HK-2 (cell line): ENCODE data around the gene NAV2.
A peak's percentile ranks its signal among the peaks of the same experiment; 100 is the strongest.
"Not testable (repeated sequence)": the region's sequence is repeated elsewhere in the genome, so short reads cannot be mapped to it uniquely, and the experiment has no call there.

Experiments
- DNase-seq: peaks from one replicate; pipeline ENCODE4 v3.0.0-alpha.2; 2018; ENCODE audit not compliant: unreplicated experiment

The NAV2 gene

DNA sequence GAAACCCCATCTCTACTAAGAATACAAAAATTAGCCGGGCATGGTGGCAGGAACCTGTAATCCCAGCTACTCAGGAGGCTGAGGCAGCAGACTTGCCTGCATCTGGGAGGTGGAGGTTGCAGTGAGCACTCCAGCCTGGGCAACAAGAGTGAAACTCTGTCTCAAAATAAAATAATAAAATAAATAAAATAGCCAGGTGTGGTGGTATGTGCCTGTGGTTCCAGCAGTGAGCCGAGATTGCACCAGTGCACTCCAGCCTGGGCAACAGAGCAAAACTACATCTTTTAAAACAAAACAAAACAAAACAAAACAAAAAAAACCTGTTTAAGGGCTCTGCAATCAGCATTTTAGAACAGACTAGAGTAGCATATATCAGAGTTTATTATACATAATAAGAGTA, 214.8 kb downstream of the NAV2 start:
- DNase-seq, result not testable (repeated sequence)

DNA sequence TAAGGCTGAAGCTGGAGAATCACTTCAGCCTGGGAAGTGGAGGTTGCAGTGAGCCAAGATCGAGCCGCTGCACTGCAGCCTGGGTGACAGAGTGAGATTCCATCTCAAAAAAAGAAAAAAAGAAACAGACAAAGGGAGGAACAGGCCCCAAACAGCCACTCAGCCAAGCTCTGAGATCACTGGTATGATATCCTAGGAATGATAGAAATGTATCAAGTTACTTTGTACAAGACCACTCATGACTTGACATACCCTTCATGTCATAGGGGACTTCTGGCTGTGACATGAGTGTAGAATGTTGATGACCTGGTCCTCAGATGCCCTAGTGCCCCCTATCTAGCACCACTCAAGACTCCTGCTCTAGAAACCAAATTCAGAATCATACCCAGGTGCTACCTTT, 216.5 kb downstream of the NAV2 start:
- DNase-seq, result no peak

DNA sequence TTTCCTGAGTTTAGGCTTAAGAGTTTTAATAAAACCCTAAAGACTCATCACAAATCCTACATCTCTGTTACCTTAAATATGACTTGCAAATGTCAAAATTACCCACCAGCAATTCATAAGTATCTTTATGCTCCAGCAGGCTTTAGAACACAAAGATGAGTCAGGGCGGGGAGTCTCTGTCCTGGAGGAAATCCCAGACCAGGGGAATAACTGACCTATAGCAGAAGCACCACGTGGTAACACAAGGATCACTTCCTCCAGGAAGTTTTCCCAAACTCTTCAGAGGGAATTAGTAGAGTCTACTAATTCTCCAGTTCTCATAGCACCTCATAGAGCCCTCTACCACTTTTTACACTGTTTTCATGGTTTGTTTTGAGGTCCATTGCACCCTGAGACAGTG, 217.0 kb downstream of the NAV2 start:
- DNase-seq, result peak; percentile 21

DNA sequence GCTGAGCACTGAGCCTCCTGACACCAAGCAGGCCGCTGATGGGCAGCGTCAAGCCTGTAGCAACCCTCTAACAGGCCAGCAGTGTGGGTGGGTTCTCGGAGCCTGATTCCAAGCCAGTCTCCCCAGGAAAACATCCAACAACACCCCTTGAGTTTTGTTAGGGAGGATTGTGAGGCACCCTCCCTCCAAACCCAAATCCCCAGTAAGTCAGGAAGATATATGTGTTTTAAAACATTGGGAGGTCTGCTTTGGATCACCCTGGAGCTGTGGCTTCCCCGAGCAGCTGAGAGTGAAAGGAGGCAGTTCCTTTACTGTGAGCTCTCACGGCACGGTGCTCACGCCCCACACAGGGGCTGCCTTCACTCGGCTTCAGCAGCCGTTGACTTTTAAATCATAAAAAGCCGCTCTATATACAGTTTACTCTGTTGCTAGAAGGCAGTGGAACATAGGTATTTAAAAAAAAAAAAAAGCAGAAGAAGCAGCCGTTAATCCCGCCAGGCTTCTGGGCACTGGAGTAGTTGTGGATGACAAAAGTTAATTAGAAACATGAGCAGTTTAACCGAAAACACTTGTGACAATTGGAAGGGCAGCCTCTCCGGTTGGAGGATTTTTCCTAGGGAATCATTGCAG, 218.6 kb downstream of the NAV2 start:
- DNase-seq, result no peak

DNA sequence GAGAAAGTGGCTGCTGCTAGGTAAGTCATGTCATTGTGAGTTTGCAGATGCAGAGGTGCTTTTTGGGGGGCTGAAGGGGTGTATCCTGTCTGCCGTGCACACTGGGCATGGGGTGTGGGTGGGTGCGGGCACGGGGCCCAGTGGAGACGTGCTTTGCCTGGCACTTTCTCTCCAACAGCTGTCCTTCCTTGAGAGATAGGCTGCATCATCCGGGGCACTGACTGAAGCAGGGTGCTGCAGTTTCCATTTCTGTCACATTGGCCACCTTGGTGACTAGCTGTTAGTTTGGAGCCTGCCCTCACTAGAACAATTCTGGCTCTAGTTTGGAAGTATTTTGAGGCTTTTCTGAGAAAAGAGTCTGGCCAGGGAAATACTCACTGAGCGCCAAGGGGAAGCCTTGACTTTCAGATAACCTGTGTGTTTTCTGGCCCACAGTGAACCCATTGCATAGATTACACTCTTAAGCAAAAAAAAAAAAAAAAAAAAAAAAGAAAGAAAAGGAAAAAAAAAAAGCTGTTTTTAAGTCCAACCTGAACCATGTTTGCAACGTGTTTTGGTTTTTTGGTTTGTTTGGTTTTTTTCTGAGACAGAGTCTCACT, 219.2 kb downstream of the NAV2 start:
- DNase-seq, result no peak

DNA sequence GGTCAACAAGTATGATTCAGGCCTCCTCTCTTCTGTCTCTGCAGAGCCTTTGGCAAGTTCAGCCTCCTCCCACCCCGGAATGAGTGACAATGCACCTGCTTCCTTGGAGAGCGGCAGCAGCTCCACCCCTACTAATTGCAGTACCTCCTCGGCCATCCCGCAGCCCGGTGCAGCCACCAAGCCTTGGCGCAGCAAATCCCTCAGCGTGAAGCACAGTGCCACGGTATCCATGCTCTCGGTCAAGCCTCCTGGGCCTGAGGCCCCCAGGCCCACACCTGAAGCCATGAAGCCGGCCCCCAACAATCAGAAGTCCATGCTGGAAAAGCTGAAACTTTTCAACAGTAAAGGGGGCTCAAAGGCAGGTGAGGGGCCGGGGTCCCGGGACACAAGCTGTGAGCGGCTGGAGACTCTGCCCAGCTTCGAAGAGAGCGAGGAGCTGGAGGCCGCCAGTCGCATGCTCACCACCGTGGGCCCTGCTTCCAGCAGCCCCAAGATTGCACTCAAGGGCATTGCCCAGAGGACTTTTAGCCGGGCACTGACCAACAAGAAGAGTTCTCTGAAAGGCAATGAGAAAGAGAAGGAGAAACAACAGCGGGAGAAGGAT, 220.6 kb downstream of the NAV2 start:
- DNase-seq, result no peak

DNA sequence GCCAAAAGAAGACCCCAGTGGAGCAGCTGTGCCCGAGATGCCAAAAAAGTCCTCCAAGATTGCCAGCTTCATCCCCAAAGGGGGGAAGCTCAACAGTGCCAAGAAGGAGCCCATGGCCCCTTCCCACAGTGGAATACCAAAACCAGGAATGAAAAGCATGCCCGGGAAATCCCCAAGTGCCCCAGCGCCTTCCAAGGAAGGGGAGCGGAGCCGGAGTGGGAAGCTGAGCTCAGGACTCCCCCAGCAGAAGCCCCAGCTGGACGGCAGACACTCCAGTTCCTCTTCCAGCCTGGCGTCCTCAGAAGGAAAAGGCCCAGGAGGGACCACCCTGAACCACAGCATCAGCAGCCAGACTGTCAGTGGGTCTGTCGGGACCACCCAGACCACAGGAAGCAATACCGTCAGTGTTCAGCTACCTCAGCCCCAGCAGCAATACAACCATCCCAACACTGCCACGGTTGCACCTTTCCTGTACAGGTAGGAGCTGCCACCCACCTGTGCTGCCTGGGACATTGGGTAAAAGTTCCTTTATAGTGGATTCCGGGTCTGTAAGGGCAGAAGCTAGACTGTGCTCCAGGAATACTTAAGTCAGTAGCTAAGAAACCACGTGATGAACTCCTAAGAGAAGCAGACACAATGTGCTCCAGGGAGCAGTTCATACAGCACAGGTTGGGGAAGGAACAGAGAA, 221.3 kb downstream of the NAV2 start:
- DNase-seq, result no peak

DNA sequence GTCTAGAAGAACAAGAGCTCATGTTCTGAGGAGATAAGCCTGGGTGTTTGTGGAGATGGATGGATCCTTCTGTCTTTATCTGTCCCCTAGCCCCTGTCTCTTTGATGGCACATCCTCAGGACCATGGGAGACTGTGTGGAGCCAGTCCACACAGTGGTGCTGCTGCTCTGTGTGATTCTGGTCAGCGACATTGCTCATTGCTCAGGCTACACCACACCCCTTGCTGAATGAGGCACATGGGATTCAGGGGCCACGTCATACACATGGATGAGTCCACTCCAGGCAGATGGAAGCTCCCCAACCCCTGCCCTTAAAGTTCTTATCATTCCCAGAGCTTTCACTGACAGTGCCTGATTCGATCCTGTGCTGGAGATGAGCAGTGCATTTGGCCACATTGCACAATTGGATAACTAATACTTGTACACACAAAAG, 222.2 kb downstream of the NAV2 start:
- no peak for DNase-seq

DNA sequence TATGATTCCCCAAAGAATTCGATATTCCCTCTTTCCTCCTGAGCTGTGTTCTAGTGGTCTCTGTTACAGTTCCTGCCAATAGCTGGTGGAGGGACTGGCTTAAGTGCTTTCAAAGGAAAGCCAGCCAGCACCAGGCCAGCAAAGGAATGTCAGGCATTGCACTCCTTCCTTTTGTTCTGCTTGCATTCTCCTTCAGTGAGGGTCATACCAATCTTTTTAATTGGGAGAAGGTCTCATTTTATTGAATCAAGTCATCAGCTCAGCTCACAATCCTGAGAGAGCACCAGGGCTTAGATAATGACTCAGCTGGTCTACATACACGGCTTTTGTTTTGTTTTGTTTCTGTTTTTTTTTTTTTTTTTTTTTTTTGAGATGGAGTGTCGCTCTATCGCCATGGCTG, 222.9 kb downstream of the NAV2 start:
- DNase-seq, result no peak

DNA sequence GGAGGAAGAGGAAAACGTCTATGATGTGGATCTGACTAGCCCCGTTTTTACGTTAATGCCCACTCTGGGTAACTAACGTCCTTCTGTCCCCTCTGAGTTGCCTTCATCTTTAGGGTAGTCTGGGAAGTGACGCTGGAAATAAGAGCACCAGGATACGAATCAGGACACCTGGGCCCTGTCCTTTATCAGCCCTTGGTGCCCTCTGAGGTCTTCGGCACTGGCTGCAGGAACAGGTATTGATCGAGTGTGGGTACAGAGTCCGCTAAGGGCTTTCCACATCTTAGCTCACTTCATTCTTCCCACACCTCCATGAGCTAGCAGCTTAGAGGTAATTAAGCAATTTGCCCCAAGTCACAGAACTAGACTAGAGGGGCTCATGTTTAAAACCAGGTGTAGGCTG, 223.8 kb downstream of the NAV2 start:
- no peak for DNase-seq

DNA sequence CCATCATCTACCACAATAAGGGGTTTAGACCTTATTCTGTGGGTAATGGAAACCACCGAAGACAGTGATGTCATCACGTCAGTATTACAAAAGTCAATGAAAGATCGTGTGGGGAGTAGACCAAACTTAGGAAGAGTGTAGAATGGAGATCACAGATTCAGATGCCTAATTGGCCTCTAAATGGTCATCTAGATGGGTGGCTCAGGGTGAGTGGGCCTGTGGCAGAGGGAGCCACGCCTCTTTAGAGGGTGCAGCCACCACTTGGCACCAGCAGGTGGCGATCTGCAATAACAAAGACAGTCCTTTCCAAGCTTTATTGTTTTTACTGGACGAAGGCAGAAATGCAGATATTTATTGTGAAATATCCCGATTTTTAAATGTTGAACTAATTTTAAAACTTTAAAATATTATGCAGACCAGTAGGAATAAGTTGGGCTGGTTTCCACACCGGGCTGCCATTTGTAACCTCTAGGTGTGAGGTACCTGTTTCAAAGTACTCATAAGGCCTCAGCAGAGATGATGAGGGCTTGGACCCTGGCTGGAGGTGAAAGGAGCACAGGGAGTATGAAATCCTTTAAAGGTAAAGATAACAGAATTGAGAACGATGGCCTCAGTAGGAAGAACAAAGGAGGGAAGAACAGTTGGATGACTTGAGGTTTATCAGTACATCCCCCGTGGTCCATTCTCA, 225.7 kb downstream of the NAV2 start:
- peak; percentile 17 for DNase-seq

DNA sequence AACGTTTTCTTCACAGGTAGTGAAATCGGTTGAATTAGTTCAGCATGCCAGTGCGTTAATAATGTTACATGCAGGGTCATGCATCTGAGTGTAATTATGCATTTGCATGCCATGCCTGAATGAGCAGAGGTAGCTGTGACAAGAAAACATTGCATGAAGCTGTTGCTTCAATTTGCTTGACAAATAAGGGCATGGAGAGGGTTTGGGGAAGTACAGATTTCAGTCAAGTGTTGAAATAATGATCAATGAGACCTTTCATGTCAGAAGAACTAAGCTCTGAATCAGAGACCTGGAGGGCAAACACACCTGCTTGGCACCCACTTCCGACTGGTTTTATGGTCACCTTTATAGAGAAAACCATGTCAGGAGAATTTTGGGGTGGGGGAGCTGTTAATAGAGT, 226.2 kb downstream of the NAV2 start:
- no peak for DNase-seq

DNA sequence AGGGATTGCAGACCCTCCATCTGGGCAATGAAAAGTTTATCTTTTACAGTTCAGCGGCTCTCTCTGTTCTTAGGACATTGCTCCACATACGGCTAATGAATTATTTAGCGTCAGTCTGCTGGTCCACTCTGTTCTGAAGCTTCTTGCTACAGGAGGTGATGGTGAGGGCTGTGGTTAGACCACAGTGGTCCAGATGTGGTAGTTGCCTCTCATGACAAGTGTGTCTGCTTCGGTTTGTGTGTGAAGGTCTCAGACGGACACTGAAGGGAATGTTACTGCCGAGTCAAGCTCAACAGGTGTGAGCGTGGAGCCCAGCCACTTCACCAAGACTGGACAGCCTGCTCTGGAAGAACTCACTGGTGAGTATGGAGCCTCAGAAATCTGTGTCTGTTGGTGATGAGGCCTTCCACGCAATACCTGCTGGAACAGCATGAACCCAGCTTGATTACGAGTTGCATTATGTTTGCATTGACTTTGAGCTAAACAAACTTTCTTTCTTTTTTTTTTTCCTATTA, 226.8 kb downstream of the NAV2 start:
- DNase-seq, result no peak

DNA sequence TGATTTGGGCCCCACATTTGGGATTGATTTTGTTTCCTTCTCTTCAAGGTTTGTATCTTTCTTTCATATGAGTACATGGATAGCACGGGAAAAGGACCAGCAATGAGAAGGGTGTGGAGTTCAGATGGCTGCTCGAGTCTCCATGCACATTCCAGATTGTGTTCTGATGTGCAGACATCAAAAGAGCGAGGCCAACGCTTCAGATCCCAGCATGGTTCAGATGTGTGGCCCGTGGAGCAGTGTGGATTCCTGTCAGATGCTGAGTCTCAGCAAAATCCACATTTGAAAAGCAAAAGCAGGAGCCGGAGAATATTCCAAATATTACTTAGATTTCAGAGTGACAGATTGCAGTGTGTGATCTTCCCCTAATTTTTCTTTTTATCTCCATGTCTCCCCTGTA, 228.2 kb downstream of the NAV2 start:
- no peak for DNase-seq

DNA sequence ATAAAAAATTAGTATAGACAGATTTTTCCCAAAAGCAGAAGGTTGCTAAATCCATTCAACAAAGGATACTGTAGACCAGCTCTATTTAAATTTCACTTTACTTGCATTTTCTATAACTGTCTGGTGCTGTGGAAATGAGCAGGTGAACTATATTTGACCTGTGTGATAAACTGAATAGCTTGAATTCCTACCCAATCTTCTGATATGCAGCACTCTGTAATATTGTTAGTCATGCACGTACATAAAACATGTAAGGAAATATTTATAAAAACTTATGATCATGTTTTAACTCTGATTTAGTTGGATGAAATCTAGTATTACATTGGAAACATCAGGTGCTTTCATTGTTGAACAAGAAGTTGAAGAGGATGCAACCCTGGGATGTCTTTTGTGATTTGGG, 234.0 kb downstream of the NAV2 start:
- no peak for DNase-seq

DNA sequence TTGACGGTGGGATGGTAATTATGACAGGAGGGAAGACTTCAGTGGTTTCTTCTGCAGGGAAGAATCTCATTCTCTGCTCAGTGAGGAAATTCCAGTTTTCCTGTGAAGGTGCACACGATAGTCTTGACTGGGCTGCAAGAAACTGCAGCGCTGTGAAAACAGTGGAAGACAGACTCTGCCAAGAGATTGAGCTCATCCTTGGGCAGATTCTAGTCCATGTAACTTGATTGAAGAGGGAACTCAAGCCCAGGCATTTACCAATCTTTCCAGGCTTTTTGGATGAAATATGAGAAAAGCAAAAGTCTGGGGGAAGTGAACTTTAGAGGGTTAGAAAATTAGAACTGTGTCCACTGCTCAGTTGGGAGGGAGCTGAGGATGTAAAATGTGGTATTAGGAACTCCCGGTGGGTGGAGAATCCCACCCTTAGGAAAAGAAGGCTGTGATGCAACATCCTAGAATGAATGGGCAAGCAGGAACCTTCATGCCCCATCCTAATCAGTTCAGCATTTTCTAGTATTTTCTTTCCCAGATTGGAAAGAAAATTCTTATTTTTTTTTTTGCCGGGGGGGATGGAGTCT, 235.0 kb downstream of the NAV2 start:
- no peak for DNase-seq

DNA sequence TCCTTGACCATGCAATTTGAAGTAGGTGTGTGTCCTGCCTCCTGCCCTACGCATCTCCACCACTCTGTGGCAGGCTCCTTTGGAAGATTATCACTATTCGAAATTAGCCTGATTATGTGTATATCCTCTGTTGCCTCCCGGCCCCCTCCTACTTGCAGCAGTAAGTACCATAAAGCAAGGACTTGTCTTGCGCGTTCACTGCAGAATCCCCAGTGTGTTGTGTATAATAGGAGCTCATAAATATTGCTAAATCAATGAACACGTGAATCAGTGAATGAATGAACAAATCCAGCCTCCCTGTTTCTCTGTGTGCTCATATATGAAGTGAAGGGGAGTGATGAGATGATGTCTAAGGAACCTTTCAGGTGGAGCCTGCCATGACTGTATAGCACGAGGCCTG, 237.0 kb downstream of the NAV2 start:
- no peak for DNase-seq

DNA sequence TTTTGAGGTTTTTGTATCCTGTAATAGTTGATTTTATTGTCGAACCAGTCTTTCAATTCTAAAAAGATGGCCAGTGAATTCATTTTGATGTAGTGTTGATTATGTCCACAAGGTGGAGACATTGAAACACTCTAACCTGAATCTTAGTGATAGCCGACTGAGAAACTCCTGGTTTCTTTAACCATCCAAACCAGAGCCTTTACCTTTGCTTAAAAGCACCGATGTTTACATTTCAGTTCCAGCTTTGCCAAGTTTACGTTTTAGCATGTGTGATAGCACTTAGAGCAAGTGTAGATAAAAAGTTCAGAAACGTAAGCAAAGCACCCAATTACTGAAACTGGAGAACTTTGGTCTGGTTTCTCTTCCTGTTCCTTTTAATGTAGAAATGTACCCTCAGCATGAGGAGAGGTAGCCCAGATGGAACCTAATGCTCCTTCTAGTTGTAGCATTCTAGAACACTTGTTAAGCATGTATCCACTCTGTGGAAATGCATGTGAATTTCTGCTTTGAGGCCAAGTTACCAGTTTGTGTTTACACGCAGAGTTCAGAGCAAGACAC, 239.0 kb downstream of the NAV2 start:
- DNase-seq, result no peak

DNA sequence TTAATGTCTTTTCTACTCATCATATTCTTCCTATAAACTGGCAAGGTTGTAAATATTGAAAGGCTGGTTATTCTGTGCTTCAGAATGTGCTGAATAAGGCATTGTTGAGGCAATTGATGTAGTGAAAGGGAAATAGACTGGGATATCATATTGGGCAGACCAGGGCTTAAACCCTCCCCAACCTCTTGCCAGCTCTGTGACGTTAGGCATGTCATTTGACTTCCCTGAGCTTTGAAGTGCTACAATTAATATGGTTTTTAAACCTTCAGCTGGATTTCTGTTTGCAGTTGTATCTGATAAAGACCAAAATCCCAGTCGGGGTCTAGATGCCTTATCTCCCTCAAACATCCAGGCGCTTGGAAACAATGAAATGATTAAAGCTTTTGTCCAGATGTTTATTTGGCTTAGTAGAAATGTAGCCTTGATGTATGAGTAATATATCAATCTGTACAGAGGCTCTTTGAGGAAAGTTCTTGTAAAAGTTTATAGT, 239.5 kb downstream of the NAV2 start:
- no peak for DNase-seq

DNA sequence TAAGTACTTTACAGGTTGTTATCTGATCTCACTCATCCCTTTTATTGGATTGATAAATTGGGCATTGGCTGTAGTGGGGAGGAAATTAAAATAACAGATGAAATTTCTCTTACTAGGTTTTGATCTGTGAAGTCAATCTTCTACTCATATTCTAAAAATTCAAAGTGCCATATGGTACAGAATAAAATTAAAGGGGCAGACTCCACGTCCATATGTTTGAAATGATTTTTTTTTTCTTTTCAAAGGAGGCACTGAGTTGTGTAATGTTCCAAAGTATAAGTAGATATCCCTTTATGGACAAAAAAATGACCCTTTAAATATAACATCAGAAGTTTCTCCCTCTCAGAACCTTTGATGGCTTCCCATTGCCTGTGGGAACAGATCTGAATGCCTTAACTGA, 240.3 kb downstream of the NAV2 start:
- DNase-seq, result no peak

DNA sequence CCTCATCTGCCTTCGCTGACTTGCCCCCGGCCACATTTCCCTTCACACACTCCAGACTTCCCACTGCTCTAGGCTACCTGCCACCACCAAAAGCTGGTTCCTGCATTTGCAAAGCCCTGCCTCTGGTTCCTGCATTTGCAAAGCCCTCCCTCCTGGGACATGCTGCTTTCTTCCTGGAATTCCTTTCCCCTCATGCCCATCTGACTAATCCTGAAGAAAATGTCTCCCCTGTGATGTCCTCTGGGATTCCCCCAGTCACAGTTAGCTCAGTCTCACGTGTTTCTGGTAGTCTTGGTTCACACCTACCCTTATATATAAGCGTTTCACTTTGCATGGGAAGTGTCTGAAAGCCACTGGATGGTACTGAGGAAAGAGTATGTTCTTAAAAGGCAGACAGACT, 240.7 kb downstream of the NAV2 start:
- DNase-seq, result peak; percentile 42
